ACC112 (cell line): Measurements from ENCODE around the gene FSHR.

Source experiments
- H2AFZ ChIP-seq: fragments of 200-600 bp; sonication (generic); one replicate; pipeline ENCODE4 v1.6.0; 2017; ENCODE audit warnings: antibody characterized with exemption, low read length; ENCODE audit not compliant: unreplicated experiment
- H3K27ac ChIP-seq: fragments of 200-600 bp; sonication (generic); 2 replicates; pipeline ENCODE4 v1.5.1; 2014; ENCODE audit warnings: low read depth, mild to moderate bottlenecking, antibody characterized with exemption, low read length, moderate library complexity
- H3K27me3 ChIP-seq: fragments of 200-600 bp; sonication (generic); 2 replicates; pipeline ENCODE4 v1.6.1; 2014; ENCODE audit warnings: mild to moderate bottlenecking, antibody characterized with exemption, low read length, moderate library complexity, mixed read lengths; ENCODE audit not compliant: insufficient read depth
- H3K36me3 ChIP-seq: fragments of 200-600 bp; sonication (generic); 2 replicates; pipeline ENCODE4 v1.6.1; 2016; ENCODE audit warnings: mild to moderate bottlenecking, antibody characterized with exemption, low read length, moderate library complexity, mixed read lengths; ENCODE audit not compliant: insufficient read depth
- H3K4me1 ChIP-seq: fragments of 200-600 bp; sonication (generic); one replicate; pipeline ENCODE4 v1.6.1; 2016; ENCODE audit warnings: low read length, mixed read lengths; ENCODE audit not compliant: insufficient read depth, unreplicated experiment, control insufficient read depth
- H3K4me3 ChIP-seq: fragments of 200-600 bp; sonication (generic); 2 replicates; pipeline ENCODE4 v1.5.1; 2014; ENCODE audit warnings: mild to moderate bottlenecking, low read depth, low read length
- H3K79me2 ChIP-seq: fragments of 200-600 bp; sonication (generic); one replicate; pipeline ENCODE4 v1.6.0; 2016; ENCODE audit warnings: low read length; ENCODE audit not compliant: control insufficient read depth, unreplicated experiment, insufficient read depth

FSHR gene

GRCh38 chr2:49154140-49154539 is at the start of gene FSHR:
FSHR (minus strand) TSS chr2:49154515; CDS start chr2:49154417, 98 bp downstream.
- Histone ChIP-seq H3K4me1 (no peaks in the 10 kb centered on the region), H3K4me3 (no peak within 1 kb of the TSS), H3K36me3 (no peaks in the 10 kb centered on the region), H2AFZ (no peak within 1 kb of the TSS), H3K27me3 (no peaks in the 10 kb centered on the region), H3K79me2 (no peaks in the 10 kb centered on the region), H3K27ac (no peak within 1 kb of the TSS)

- Histone ChIP-seq H3K4me3 (no peak overlapping the region), H3K27me3 (peaks cover 9% of the 10 kb centered on the region), H3K36me3 (no peaks in the 10 kb centered on the region), H3K27ac (no peak overlapping the region), H3K4me1 (no peaks in the 10 kb centered on the region), H3K79me2 (no peaks in the 10 kb centered on the region), H2AFZ (no peak overlapping the region)
These were observed 45.0 kb upstream of the FSHR start for GRCh38 chr2:49199266-49199665.

- Histone ChIP-seq H3K4me3 (no peak overlapping the region), H3K27me3 (no peaks in the 10 kb centered on the region), H3K27ac (no peak overlapping the region), H3K36me3 (no peaks in the 10 kb centered on the region), H3K79me2 (no peaks in the 10 kb centered on the region), H2AFZ (no peak overlapping the region), H3K4me1 (no peaks in the 10 kb centered on the region)
These were observed 40.4 kb upstream of the FSHR start for GRCh38 chr2:49194701-49195100.

- H2AFZ ChIP-seq: no peak overlapping the region
- H3K4me1 ChIP-seq: no peaks in the 10 kb centered on the region
- H3K36me3 ChIP-seq: no peaks in the 10 kb centered on the region
These were observed 37.7 kb upstream of the FSHR start for GRCh38 chr2:49192036-49192435.

GRCh38 chr2:49189512-49190225 is 35.4 kb upstream of the FSHR start:
- H3K4me1 ChIP-seq: no peaks in the 10 kb centered on the region
- H3K36me3 ChIP-seq: no peaks in the 10 kb centered on the region
- no peaks in the 10 kb centered on the region for H3K79me2 ChIP-seq
- H2AFZ ChIP-seq: no peak overlapping the region
- H3K4me3 ChIP-seq: no peak overlapping the region
- H3K27ac ChIP-seq: no peak overlapping the region
- no peaks in the 10 kb centered on the region for H3K27me3 ChIP-seq

More at GRCh38 chr2:49192036-49192435, 37.7 kb upstream of the FSHR start:
- Histone ChIP-seq H3K4me3 (no peak overlapping the region), H3K27me3 (no peaks in the 10 kb centered on the region), H3K27ac (no peak overlapping the region), H3K79me2 (no peaks in the 10 kb centered on the region)

GRCh38 chr2:49186050-49186648 is 31.8 kb upstream of the FSHR start:
- Histone ChIP-seq H3K27me3 (no peaks in the 10 kb centered on the region), H3K36me3 (no peaks in the 10 kb centered on the region), H3K27ac (no peak overlapping the region), H3K4me3 (no peak overlapping the region), H3K79me2 (no peaks in the 10 kb centered on the region), H2AFZ (no peak overlapping the region), H3K4me1 (no peaks in the 10 kb centered on the region)

GRCh38 chr2:49178656-49179055 is 24.3 kb upstream of the FSHR start:
- no peaks in the 10 kb centered on the region for H3K79me2 ChIP-seq
- no peak overlapping the region for H3K4me3 ChIP-seq
- H3K27ac ChIP-seq: no peak overlapping the region
- no peaks in the 10 kb centered on the region for H3K36me3 ChIP-seq
- H2AFZ ChIP-seq: no peak overlapping the region
- no peaks in the 10 kb centered on the region for H3K4me1 ChIP-seq
- H3K27me3 ChIP-seq: no peaks in the 10 kb centered on the region

GRCh38 chr2:49177194-49177593 is 22.9 kb upstream of the FSHR start:
- no peak overlapping the region for H3K27ac ChIP-seq
- H3K36me3 ChIP-seq: no peaks in the 10 kb centered on the region
- no peaks in the 10 kb centered on the region for H3K79me2 ChIP-seq
- H3K27me3 ChIP-seq: no peaks in the 10 kb centered on the region
- no peak overlapping the region for H3K4me3 ChIP-seq
- H3K4me1 ChIP-seq: no peaks in the 10 kb centered on the region
- no peak overlapping the region for H2AFZ ChIP-seq

- H2AFZ ChIP-seq: no peak overlapping the region
- no peaks in the 10 kb centered on the region for H3K36me3 ChIP-seq
- H3K4me1 ChIP-seq: no peaks in the 10 kb centered on the region
- H3K4me3 ChIP-seq: no peak overlapping the region
- no peaks in the 10 kb centered on the region for H3K79me2 ChIP-seq
- no peaks in the 10 kb centered on the region for H3K27me3 ChIP-seq
- H3K27ac ChIP-seq: no peak overlapping the region
These were observed 21.5 kb upstream of the FSHR start for GRCh38 chr2:49175831-49176230.

- H2AFZ ChIP-seq: no peak overlapping the region
- no peak overlapping the region for H3K27ac ChIP-seq
- no peaks in the 10 kb centered on the region for H3K27me3 ChIP-seq
- H3K79me2 ChIP-seq: no peaks in the 10 kb centered on the region
- H3K4me3 ChIP-seq: no peak overlapping the region
- H3K4me1 ChIP-seq: no peaks in the 10 kb centered on the region
- no peaks in the 10 kb centered on the region for H3K36me3 ChIP-seq
These were observed 20.4 kb upstream of the FSHR start for GRCh38 chr2:49174750-49175149.

GRCh38 chr2:49167131-49167530 is 12.8 kb upstream of the FSHR start:
- Histone ChIP-seq H3K27ac (no peak overlapping the region), H3K4me3 (no peak overlapping the region), H3K4me1 (no peaks in the 10 kb centered on the region), H2AFZ (no peak overlapping the region), H3K27me3 (no peaks in the 10 kb centered on the region), H3K79me2 (no peaks in the 10 kb centered on the region), H3K36me3 (no peaks in the 10 kb centered on the region)
